Hematopoietic multipotent progenitor cell treated with erythropoietin and hydrocortisone succinate and interleukin-3 and kit ligand, for 8 days (in vitro differentiated cells): ENCODE results near the gene POLD4.
A peak's percentile ranks its signal among the peaks of the same experiment; 100 is the strongest.
"Not testable (repeated sequence)": the region's sequence is repeated elsewhere in the genome, so short reads cannot be mapped to it uniquely, and the experiment has no call there.

Source experiments
- DNase-seq: peaks from one replicate; pipeline ENCODE4 v3.0.0-alpha.2; 2015

The POLD4 gene

GRCh38 chr11:67353317-67354074 lies at the start of gene POLD4:
TSS of gene POLD4 (minus strand) at chr11:67353546. CDS start at chr11:67353399, 147 bp downstream.
- DNase-seq: peak; percentile 91

GRCh38 chr11:67403085-67403484 lies 49.7 kb upstream of the POLD4 start:
- DNase-seq: not testable (repeated sequence)

- not testable (repeated sequence) for DNase-seq
Observed at GRCh38 chr11:67402192-67402839, 49.0 kb upstream of the POLD4 start.

DNA sequence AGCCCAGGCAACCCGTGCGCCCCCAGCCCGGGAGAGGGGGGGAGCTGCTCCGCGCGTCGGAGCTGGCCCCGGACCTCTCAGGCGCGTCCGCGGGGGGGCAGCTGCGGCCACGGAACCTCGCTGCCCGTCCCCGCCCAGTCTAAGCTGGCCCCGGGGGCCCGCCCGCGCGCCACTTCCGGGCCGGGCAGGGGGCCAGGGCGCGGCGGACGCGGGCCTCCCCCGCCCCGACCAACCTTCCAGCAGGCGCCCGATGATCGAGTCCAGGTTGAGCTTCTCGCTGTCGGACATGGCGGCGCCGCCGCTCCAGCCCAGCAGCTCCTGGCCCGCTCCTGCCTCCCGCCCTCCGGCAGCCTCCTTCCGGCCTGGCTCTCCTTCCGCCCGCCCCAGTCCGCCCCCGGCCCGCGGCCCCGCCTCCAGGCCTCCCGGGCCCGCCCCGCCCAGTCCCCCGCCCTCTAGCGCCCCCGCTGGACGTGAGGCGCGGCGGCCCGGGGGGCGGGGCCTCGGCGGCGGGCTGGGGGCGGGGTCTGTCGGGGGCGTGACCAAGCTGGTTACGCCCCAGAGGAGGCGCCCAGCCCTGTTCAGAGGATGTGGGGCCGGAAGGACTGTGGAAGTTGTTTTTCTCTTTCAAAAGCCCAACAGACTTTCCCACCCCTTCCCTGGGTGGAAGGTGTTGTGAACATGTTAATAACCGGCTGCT lies 48.3 kb upstream of the POLD4 start, which contains the start of gene PPP1CA:
Gene PPP1CA (minus strand): TSS at position 364 of the 697 bp plus-strand sequence. CDS start 76 bp downstream, at position 288.
- peak; percentile 90 for DNase-seq

DNA sequence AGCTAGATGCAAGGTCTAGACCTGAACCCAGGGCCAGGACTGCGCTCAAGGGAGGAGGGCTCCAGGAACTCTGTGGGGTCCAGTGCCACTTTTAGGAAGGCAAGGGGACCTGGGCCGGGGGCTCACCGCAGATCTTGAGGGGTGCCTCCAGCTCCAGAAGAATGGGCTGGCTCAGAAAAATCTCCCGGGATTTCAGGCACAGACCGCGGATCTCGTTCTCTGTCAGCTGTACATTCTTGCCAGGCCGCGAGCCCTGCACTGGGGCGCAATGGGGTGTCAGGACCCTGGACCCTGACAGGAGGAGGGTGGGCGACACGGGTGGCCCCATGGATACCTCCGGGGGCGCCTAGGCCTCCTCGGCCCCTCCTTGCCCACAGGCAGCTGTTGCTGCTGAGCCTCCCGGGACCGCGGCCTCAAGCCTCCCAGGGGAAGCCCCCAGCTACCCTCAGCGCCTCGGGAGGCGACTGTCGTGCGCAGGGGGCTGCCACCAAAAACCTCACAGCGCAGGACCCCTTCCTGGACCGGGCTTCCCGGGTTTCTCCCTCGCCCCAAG lies 47.7 kb upstream of the POLD4 start:
- no peak for DNase-seq

DNA sequence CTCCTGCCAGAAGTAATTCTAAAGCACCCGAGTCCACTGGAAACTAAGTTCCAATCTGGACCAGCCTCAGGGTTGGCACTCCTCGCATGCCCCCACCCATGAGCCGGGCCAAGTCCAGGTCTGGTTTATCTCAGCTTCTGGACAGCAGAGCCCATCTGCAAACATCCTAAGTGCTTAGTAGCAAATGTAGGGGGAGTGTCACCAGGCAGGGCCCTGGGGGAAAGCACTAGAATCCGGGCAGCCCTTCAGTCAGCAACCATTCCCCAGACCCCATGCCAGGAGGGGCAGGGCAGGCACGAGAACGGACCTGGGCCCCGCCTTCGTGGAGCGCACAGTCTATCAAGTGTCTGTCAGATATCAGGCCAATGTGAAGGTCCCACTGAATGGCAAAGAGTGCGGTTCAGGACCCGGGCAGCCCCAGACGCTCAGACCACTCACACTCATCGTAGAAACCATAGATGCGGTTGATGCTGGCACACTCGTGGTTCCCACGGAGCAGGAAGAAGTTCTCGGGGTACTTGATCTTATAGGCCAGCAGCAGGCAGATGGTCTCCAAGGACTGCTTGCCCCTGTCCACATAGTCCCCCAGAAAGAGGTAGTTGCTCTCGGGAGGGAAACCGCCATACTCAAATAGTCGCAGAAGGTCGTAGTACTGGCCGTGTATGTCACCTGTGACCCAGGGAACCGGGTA lies 47.0 kb upstream of the POLD4 start:
- DNase-seq: peak; percentile 35

- DNase-seq: no peak
Observed at GRCh38 chr11:67398661-67399563, 45.6 kb upstream of the POLD4 start.

GRCh38 chr11:67397986-67398660 lies 44.8 kb upstream of the POLD4 start:
- DNase-seq: no peak

DNA sequence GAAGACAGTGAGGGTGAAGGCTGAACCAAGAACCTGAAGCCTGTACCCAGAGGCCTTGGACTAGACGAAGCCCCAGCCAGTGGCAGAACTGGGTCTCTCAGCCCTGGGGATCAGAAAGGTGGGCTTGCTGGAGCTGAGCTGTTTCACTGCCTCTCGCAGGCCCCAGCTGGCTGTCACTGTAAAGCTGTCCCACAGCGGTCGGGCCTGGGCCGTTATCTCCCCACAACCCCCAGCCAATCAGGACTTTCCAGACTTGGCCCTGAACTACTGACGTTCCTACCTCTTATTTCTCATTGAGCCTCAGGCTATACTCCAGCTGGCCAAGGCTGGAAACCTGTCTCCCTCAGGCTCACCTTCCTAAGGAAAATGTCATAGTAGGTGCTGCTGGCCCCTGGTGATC lies 44.2 kb upstream of the POLD4 start:
- DNase-seq: peak; percentile 73

GRCh38 chr11:67396587-67397389 lies 43.4 kb upstream of the POLD4 start:
- no peak for DNase-seq

GRCh38 chr11:67396259-67396581 lies 42.9 kb upstream of the POLD4 start:
- no peak for DNase-seq

GRCh38 chr11:67395555-67396258 lies 42.4 kb upstream of the POLD4 start:
- DNase-seq: no peak

- no peak for DNase-seq
Observed at GRCh38 chr11:67393990-67394389, 40.6 kb upstream of the POLD4 start.

- DNase-seq: no peak
Observed at GRCh38 chr11:67393437-67393836, 40.1 kb upstream of the POLD4 start.

- no peak for DNase-seq
Observed at GRCh38 chr11:67392183-67392715, 38.9 kb upstream of the POLD4 start.

- DNase-seq: peak; percentile 95
Observed at GRCh38 chr11:67391304-67392182, 38.2 kb upstream of the POLD4 start, which contains the start of gene RAD9A. TSS of gene RAD9A (plus strand) at chr11:67391986. CDS start at chr11:67392045, 59 bp downstream.

GRCh38 chr11:67390947-67391303 lies 37.6 kb upstream of the POLD4 start:
- no peak for DNase-seq

- peak; percentile 57 for DNase-seq
Observed at GRCh38 chr11:67389477-67389876, 36.1 kb upstream of the POLD4 start.
